22Rv1 (cell line): ENCODE data around the gene SLC15A3.

Experiments
- ZFX ChIP-seq: fragments of 450-650 bp; IDR thresholded peaks from 2 replicates; pipeline ENCODE4 v1.6.1; 2017; ENCODE audit warnings: antibody characterized with exemption, borderline replicate concordance
- TF ChIP-seq, protein P1 (sequence below): fragments of 450-650 bp; IDR thresholded peaks from 2 replicates; pipeline ENCODE4 v1.5.1; 2017; ENCODE audit warnings: mild to moderate bottlenecking

DNA sequence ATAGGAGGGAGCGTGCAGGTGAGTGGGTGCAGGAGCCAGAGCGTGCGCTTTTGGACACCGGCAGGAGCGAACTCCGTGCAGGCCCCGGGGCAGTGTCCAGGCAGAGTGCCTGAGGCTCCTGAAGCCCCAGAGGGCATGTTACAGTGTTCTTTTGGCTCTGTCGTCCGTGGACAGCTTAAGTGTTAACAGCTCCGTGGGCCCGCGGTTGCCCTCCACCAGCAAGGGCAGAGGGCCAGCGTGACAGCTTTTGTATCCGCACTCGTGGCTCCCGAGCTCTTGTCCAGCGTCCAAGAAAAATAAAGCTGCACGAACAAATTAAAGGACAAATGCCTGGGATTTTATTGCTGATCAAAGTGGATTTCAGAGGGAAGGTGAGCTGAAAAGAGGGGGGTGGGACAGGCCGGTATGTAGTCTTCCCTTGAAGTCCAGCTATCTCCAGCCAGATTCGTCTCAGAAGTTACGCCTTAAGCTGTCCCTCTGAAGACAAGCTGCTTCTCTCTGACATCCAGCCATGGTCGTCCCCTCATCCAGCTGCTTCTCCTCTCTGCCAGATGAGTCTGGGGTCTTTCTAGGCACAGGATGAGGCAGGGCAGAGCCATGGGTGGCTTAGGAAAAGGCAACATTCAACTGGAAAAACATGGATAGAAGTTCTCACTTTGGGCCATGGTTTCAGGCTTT lies 39.0 kb downstream of the SLC15A3 start:
- TF ChIP-seq, protein P1, sequence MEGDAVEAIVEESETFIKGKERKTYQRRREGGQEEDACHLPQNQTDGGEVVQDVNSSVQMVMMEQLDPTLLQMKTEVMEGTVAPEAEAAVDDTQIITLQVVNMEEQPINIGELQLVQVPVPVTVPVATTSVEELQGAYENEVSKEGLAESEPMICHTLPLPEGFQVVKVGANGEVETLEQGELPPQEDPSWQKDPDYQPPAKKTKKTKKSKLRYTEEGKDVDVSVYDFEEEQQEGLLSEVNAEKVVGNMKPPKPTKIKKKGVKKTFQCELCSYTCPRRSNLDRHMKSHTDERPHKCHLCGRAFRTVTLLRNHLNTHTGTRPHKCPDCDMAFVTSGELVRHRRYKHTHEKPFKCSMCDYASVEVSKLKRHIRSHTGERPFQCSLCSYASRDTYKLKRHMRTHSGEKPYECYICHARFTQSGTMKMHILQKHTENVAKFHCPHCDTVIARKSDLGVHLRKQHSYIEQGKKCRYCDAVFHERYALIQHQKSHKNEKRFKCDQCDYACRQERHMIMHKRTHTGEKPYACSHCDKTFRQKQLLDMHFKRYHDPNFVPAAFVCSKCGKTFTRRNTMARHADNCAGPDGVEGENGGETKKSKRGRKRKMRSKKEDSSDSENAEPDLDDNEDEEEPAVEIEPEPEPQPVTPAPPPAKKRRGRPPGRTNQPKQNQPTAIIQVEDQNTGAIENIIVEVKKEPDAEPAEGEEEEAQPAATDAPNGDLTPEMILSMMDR = no peak
- no peak for TF ChIP-seq ZFX
